Activated T-cell treated with anti-CD3 and anti-CD28 coated beads, Interleukin-2, amount 50 U/mL, for 4 hours (primary cell): ENCODE data around the gene DHX8. TPM values are rescaled to one million over a fixed set of nuclear protein-coding genes. Genes with fewer than 3 reads are reported as not detected.

Experiments
- ATAC-seq, 2 donors: fragments of 200-7000 bp; cut with Tn5 transposase; one replicate each; pipeline ENCODE4 v1.10.0; 2021
- DNase-seq: peaks from one replicate; pipeline ENCODE4 v3.0.0-alpha.2; 2020
- H3K27me3 Mint-ChIP-seq: one replicate; pipeline ENCODE4 v1.8.0; 2021; ENCODE audit warnings: low read depth, mixed read lengths
- H3K36me3 Mint-ChIP-seq: one replicate; pipeline ENCODE4 v1.8.0; 2022; ENCODE audit warnings: mixed read lengths; ENCODE audit not compliant: insufficient read depth
- H3K4me1 Mint-ChIP-seq: one replicate; pipeline ENCODE4 v1.8.0; 2021; ENCODE audit warnings: low read depth, mixed read lengths
- H3K4me3 Mint-ChIP-seq: one replicate; pipeline ENCODE4 v1.8.0; 2021; ENCODE audit warnings: mild to moderate bottlenecking, moderate library complexity, mixed read lengths
- H3K9me3 Mint-ChIP-seq: one replicate; pipeline ENCODE4 v1.8.0; 2021; ENCODE audit warnings: mixed read lengths
- total RNA-seq, 3 donors: library from RNA; stranded (reverse); gene quantifications; one replicate each; pipeline ENCODE4 v1.2.1, GENCODE V29; 2021

The DHX8 gene
- total RNA-seq, 3 donors from 2014 or later = 54.3 to 58.3 (median 56.7) TPM

GRCh38 chr17:43524945-43525575 is 41.3 kb downstream of the DHX8 start:
- no peaks in the 10 kb centered on the region for H3K9me3 Mint-ChIP-seq
- no peak for DNase-seq
- H3K36me3 Mint-ChIP-seq = peaks cover 32% of the 10 kb centered on the region
- no peaks in the 10 kb centered on the region for H3K27me3 Mint-ChIP-seq
- no peak for ATAC-seq
- H3K4me3 Mint-ChIP-seq = no peak overlapping the region
- H3K4me1 Mint-ChIP-seq = no peaks in the 10 kb centered on the region

DNA sequence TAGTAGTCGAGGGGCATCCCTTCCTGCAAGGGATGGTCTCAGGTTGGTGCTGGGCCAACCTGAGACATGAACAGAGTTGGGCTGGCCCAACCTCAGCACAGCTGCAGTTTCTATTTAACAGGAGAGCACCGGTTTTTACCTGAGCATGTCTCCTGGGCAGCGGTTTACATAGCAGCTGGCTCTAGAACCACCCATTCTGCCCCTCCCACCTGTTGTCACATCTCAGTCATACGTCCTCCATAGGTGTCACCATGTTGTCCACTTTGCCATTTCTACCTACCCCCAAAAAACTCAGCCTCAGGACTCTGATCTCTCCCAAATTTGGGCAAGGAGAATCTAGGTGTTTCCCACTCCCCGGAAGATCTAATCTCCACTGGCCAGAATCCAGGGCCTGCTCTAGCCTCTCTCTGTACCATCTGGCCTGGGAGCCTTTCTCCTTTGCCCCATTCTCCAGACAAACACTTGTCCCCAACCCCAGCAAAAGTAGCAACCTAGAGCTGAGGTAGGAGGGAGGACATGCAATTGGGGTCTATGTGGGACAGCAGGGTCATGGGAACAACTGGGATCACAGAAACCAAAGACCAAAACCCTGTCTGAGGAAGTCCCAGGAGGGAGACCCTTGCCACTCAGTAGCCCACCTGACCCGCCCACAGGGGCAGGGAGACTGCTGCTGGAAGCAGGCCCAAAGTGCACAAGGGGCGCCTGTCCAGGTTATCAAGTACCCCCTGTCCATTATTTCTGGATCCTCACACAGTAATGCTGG is 43.3 kb downstream of the DHX8 start:
- no peaks in the 10 kb centered on the region for H3K27me3 Mint-ChIP-seq
- ATAC-seq (no peak), DNase-seq (no peak)
- no peaks in the 10 kb centered on the region for H3K4me1 Mint-ChIP-seq
- peaks cover 19% of the 10 kb centered on the region for H3K36me3 Mint-ChIP-seq
- H3K9me3 Mint-ChIP-seq = no peaks in the 10 kb centered on the region
- H3K4me3 Mint-ChIP-seq = no peak overlapping the region

DNA sequence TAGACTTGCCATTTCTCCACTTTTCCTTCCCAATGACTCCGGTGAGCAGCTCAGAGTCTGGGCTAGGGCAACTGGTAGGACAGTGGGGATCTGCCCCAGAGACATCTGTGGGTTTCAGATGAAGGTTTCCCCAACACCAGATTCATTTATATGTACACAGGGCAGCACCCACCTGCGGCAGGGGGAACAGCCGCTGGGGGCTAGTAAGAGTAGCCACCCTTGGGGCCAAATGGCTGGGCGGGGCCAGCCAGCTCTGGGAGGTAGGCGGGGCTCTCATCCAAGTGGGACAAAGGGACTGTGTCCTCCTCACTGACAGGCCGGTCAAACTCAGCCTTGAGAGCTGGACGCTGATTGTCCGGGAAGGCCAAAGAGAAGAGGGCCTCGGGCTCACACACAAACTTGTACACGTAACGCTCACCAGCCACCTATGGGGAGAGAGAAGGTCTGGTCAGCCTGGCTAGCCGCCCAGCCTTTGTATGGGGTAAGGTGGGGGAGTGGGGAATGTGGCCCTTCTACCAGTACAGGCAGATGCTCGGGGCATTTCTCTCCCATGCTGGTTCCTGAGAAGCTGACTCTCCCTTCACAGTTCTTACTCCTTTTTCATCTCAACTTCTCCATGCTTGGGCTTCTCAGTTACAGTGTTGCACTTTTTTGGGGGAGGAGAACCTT is 44.7 kb downstream of the DHX8 start:
- Mint-ChIP-seq H3K4me1 (no peaks in the 10 kb centered on the region), H3K4me3 (no peak overlapping the region), H3K36me3 (peaks cover 15% of the 10 kb centered on the region), H3K9me3 (no peaks in the 10 kb centered on the region), H3K27me3 (no peaks in the 10 kb centered on the region)
- no peak for ATAC-seq
- no peak for DNase-seq

DNA sequence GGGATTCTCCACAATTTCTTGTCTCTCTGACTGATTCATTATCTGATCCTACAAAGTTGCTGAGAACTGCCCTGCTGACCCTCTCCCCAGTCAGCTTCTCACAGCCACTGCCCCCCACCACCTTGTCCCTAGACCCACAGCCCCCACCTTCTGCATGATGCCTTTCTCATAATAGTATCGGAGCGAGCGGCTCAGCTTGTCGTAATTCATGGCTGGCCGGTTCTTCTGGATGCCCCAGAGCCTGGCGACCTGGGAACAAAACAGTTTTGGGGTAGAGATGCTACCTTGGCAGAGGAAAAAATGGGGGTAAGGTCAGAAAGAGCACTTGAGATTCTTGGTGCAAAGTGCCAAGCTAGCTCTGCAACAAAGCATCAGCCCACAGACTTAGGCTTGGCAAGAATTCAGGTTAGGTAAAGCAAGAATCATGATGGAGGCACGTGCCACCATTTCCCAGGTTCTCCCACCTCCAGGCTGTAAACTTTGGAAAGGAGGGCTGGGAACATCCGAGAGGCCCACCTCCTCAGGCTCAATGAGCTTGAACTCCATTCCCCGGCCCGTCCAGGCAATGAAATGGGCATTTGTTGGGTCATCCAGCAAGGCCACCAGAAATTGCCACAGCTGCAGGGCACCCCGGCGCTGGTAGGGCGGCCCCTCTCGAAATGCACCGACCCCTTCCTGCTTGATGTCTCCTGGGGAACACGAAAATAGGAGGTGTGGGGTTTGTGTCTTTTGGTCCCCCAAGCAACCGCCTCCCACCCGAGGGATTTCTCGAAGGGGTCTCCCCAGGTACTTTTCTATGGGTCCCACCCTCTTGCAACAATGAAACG is 45.4 kb downstream of the DHX8 start:
- ATAC-seq (no peak), DNase-seq (no peak)
- Mint-ChIP-seq H3K9me3 (no peaks in the 10 kb centered on the region), H3K36me3 (peaks cover 14% of the 10 kb centered on the region), H3K4me3 (no peak overlapping the region), H3K27me3 (no peaks in the 10 kb centered on the region), H3K4me1 (no peaks in the 10 kb centered on the region)

DNA sequence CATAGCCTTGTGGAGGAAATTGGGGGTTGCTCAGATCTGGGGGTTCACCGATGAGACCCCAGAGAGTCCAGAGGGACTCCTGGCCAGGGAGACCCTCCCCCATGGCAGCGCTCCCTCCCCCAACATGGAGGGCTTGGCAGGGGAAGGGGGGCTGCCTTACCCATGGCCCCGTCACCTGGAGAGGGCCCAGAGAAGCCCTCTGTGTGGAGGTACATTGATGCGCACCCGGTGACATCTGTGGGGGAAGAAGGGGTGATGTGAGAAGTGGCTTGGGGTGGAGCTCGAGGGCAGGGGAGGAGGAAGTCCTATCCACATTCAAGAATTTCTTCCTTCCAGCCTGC is 46.1 kb downstream of the DHX8 start:
- no peaks in the 10 kb centered on the region for H3K4me1 Mint-ChIP-seq
- H3K4me3 Mint-ChIP-seq = no peak overlapping the region
- DNase-seq (no peak), ATAC-seq (no peak)
- no peaks in the 10 kb centered on the region for H3K27me3 Mint-ChIP-seq
- H3K9me3 Mint-ChIP-seq = no peaks in the 10 kb centered on the region
- H3K36me3 Mint-ChIP-seq = peaks cover 8% of the 10 kb centered on the region

DNA sequence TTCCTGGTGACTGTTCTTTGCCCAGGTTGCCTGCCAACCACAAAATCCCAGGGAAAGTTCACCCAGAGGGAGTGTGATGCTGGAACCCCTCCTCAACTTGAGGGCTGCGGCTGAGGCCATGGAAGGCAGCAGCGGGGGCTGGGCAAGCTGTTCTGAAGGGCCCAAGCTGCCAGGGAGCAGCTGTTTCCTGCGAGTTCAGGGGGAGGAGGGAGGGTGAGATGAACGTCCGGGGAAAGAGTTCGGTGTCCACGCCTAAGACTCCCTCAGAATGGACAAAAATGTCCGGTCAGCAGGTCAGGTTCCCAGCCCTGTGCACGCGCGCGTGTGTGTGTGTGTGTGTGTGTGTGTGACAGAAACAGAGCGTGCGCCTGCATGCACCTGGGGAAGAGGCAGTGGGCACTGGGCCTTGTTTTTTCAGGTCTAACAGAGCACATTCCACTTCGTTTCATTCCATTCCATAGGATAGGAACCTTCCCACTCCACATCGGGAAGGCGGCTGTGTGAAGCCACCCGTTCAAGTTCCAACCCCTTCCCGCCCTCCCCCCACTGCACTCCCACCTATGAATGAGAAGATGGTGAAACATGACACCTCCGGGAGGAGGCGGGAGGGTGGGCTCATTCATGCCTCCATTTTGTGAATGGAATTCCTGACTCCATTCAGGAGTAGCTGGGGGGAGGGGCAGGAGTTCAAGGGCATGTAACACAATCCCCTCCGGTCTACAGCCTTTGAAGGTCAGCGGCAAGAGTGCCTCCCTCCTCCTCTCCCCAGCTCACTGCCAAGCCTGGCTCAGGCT is 46.7 kb downstream of the DHX8 start:
- H3K9me3 Mint-ChIP-seq = no peaks in the 10 kb centered on the region

DNA sequence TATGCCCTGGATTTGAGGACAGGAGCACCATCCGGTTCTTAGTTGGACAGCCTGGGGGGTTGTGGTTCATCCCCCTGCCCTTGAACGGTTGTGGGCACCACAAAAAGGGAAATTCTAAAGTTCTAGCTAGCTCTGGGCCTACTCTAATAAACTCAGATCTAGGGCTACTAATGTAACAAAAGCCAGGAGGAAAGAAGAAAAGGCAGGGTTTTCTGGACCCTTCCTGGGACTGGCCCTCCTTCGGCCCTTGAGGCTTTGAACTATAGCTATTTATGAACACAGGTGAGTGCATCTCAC is 47.3 kb downstream of the DHX8 start:
- DNase-seq (no peak), ATAC-seq (no peak)
- no peak overlapping the region for H3K4me3 Mint-ChIP-seq
- H3K9me3 Mint-ChIP-seq = no peaks in the 10 kb centered on the region
- H3K4me1 Mint-ChIP-seq = no peaks in the 10 kb centered on the region
- H3K36me3 Mint-ChIP-seq = peaks cover 3% of the 10 kb centered on the region
- no peaks in the 10 kb centered on the region for H3K27me3 Mint-ChIP-seq

More for the DNA sequence above, 46.7 kb downstream of the DHX8 start:
- peaks cover 3% of the 10 kb centered on the region for H3K36me3 Mint-ChIP-seq
- ATAC-seq = no peak
- H3K4me1 Mint-ChIP-seq = no peaks in the 10 kb centered on the region
- no peak for DNase-seq
- no peak overlapping the region for H3K4me3 Mint-ChIP-seq
- no peaks in the 10 kb centered on the region for H3K27me3 Mint-ChIP-seq

GRCh38 chr17:43531955-43532354 is 48.2 kb downstream of the DHX8 start:
- no peaks in the 10 kb centered on the region for H3K9me3 Mint-ChIP-seq

GRCh38 chr17:43532581-43532980 is 48.8 kb downstream of the DHX8 start:
- no peaks in the 10 kb centered on the region for H3K36me3 Mint-ChIP-seq
- no peaks in the 10 kb centered on the region for H3K9me3 Mint-ChIP-seq
- no peaks in the 10 kb centered on the region for H3K27me3 Mint-ChIP-seq
- DNase-seq (no peak), ATAC-seq (no peak)
- no peak overlapping the region for H3K4me3 Mint-ChIP-seq
- no peaks in the 10 kb centered on the region for H3K4me1 Mint-ChIP-seq

More at GRCh38 chr17:43531955-43532354, 48.2 kb downstream of the DHX8 start:
- peaks cover 3% of the 10 kb centered on the region for H3K36me3 Mint-ChIP-seq
- DNase-seq = no peak
- H3K27me3 Mint-ChIP-seq = no peaks in the 10 kb centered on the region
- no peaks in the 10 kb centered on the region for H3K4me1 Mint-ChIP-seq
- ATAC-seq = no peak
- no peak overlapping the region for H3K4me3 Mint-ChIP-seq

- H3K9me3 Mint-ChIP-seq = no peaks in the 10 kb centered on the region
- DNase-seq (no peak), ATAC-seq (no peak)
- H3K4me3 Mint-ChIP-seq = no peak overlapping the region
- H3K36me3 Mint-ChIP-seq = no peaks in the 10 kb centered on the region
- no peaks in the 10 kb centered on the region for H3K27me3 Mint-ChIP-seq
- H3K4me1 Mint-ChIP-seq = no peaks in the 10 kb centered on the region
These were observed 49.9 kb downstream of the DHX8 start for GRCh38 chr17:43533699-43534098.

DNA sequence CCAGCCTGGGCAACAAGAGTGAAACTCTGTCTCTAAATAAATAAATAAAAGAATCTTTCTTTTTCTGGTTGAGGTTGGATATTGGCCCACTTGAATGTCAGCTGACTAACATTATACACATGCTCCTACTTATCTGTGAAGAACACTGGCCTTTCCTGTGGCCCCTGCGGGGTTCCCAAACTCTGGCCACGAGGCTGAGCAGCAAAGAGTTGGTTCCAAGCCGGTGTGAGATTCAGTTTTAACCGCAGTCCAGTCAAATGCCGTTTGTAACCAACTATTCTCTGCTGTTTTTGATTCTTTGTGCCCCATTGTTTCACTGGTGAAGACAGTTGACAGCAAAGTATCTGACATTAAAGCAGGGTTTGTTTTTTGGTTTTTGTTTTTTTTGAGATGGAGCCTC is 51.1 kb downstream of the DHX8 start:
- DNase-seq (no peak), ATAC-seq (no peak)
- no peaks in the 10 kb centered on the region for H3K4me1 Mint-ChIP-seq
- no peak overlapping the region for H3K4me3 Mint-ChIP-seq
- H3K36me3 Mint-ChIP-seq = no peaks in the 10 kb centered on the region
- no peaks in the 10 kb centered on the region for H3K9me3 Mint-ChIP-seq
- no peaks in the 10 kb centered on the region for H3K27me3 Mint-ChIP-seq

DNA sequence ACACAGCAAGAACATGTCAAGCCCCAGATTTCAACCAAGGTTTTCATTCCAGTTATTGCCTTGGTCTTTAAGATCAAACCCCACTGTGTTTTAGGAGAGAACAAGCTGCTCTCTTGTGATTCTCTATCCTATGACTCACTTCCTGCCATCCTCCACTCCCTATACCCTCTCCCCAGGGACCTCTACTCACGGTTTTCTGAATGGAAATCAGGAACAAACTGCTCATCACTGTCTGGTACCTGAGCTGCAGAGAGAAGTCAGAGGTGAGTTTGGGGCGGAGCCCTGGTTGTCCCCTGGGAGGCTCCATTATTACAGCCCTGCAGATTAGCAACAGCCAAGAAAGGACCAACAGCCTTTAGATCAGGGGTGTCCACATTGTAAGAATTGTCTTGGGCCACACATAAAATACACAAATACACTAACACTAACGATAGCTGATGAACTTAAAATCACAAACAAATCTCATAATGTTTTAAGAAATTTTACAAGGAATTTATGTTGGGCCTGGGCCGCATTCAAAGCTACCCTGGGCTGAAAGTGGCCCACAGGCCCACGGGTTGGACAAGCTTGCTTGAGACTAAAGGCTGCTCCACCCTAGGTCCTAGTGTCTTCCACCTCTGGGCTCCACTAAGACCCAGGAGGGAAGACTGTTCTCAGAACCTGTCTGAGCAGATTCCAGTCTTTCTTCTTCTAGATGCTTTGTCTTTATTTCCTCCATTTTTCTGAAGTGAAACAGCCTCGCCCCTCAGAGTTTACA is 52.6 kb downstream of the DHX8 start:
- Mint-ChIP-seq H3K4me3 (no peak overlapping the region), H3K4me1 (no peaks in the 10 kb centered on the region), H3K36me3 (no peaks in the 10 kb centered on the region), H3K9me3 (no peaks in the 10 kb centered on the region), H3K27me3 (no peaks in the 10 kb centered on the region)
- no peak for DNase-seq
- ATAC-seq = no peak

DNA sequence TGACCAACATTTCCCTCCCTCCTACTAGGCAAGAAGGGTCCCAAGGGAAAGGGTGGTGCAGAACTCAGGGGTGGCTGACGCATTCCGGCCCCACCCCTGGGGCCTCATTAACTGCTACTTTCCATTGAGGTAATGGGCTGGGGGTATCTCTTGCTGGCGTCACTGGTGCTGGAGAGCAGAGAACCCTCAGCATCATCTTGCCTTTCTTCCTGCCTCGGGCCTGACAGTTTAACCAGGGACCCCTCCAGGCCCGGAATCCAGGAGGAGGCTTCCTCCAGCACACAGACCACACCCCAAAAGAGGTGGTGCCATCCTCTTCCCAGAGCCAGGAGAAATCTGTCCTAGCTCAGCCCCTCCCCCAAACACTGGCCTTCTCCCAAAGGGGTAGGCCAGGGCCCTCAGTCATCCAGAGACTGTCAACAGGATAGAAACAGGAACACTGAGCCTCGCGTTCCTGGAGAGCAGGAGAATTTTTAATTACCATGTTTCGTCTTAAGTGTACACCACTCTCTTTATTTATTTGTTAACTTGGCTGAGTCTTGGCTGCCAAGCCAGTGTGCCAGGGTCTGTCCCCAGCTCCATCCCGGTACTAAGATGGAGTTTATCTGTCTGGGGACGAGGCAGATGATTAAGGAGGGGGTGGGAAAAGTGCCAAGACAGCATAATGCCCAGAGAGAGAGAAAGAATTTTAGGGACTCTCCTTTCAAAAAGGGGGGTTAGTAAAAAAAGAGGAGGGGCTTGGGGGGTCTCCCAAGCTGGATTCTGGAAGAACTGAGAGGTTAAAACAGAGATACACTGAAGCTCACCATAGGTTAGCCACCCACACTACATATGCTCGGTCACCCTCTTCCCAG is 57.3 kb downstream of the DHX8 start:
- H3K4me3 Mint-ChIP-seq = no peak overlapping the region
- H3K27me3 Mint-ChIP-seq = peaks cover 23% of the 10 kb centered on the region
- peaks cover 5% of the 10 kb centered on the region for H3K4me1 Mint-ChIP-seq
- no peak for ATAC-seq
- no peaks in the 10 kb centered on the region for H3K36me3 Mint-ChIP-seq
- no peak for DNase-seq
- H3K9me3 Mint-ChIP-seq = no peaks in the 10 kb centered on the region
